SK-N-SH treated with all-trans-retinoic acid at 6 μM for 48 hours (cell line): ENCODE results near the gene PARVB.

Experiments
- ARNTL ChIP-seq: fragments of 450-650 bp; formaldehyde crosslinking; IDR thresholded peaks from 2 replicates; pipeline ENCODE4 v1.5.0; 2020; ENCODE audit warnings: low read depth, mild to moderate bottlenecking, moderate library complexity, borderline replicate concordance
- ESRRG ChIP-seq: fragments of 250-450 bp; sonication (Bioruptor Pico); IDR thresholded peaks from 2 replicates; pipeline ENCODE4 v1.6.1; 2021; ENCODE audit warnings: mild to moderate bottlenecking
- GLIS3 ChIP-seq: fragments of 250-450 bp; sonication (Bioruptor Pico); IDR thresholded peaks from 2 replicates; pipeline ENCODE4 v1.5.0; 2020; ENCODE audit warnings: mild to moderate bottlenecking, moderate library complexity
- RARB ChIP-seq: fragments of 250-450 bp; sonication (Bioruptor Pico); IDR thresholded peaks from 2 replicates; pipeline ENCODE4 v1.8.0; 2021; ENCODE audit warnings: mild to moderate bottlenecking, moderate library complexity
- SNAI2 ChIP-seq: fragments of 250-450 bp; sonication (Bioruptor Pico); IDR thresholded peaks from 2 replicates; pipeline ENCODE4 v1.5.0; 2020; ENCODE audit warnings: mild to moderate bottlenecking, moderate library complexity
- TSHZ2 ChIP-seq: fragments of 250-450 bp; sonication (Bioruptor Pico); IDR thresholded peaks from 2 replicates; pipeline ENCODE4 v1.5.0; 2020; ENCODE audit warnings: mild to moderate bottlenecking, moderate library complexity
- ZC3H10 ChIP-seq: fragments of 250-450 bp; sonication (Bioruptor Pico); IDR thresholded peaks from 2 replicates; pipeline ENCODE4 v1.5.1; 2021; ENCODE audit warnings: mild to moderate bottlenecking, moderate library complexity
- ZFP3 ChIP-seq: fragments of 250-450 bp; sonication (Bioruptor Pico); IDR thresholded peaks from 2 replicates; pipeline ENCODE4 v1.5.0; 2020; ENCODE audit warnings: mild to moderate bottlenecking, moderate library complexity
- ZNF70 ChIP-seq: fragments of 450-650 bp; formaldehyde crosslinking; IDR thresholded peaks from 2 replicates; pipeline ENCODE4 v1.5.0; 2020; ENCODE audit warnings: mild to moderate bottlenecking, moderate library complexity
- TF ChIP-seq, protein P1 (sequence below): fragments of 250-450 bp; sonication (Bioruptor Pico); IDR thresholded peaks from 2 replicates; pipeline ENCODE4 v1.8.0; 2020; ENCODE audit warnings: mild to moderate bottlenecking, moderate library complexity, borderline replicate concordance
- TF ChIP-seq, protein P2 (sequence below): fragments of 250-450 bp; sonication (Bioruptor Pico); IDR thresholded peaks from 2 replicates; pipeline ENCODE4 v1.5.1; 2021; ENCODE audit warnings: mild to moderate bottlenecking, moderate library complexity

DNA sequence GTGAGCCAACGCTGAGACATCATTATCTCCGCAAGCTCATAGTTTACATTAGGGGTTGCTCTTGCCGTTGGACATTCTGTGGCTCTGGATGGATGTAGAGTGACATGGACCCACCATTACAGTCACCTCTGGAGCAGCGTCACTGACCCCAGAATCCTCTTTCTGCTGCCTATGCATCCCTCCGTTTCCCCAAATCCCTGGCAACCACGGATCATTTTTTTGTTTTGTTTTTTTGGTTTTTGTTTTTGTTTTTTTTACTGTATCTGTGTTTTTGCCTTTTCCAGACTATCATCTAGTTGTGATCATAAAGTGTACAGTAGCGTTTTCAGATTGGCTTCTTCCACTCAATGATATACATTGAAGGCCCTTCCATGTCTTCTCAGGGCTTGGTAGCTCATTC, 4.0 kb downstream of the PARVB start:
- TF ChIP-seq ESRRG (CRISPR knock-in tag) (no peak), SNAI2 (CRISPR knock-in tag) (no peak), ZFP3 (CRISPR knock-in tag) (no peak), TSHZ2 (CRISPR knock-in tag) (no peak), RARB (CRISPR knock-in tag) (no peak), GLIS3 (CRISPR knock-in tag) (no peak), ZNF70 (no peak), ARNTL (CRISPR knock-in tag) (no peak), ZC3H10 (CRISPR knock-in tag) (no peak)
- TF ChIP-seq, protein P1, sequence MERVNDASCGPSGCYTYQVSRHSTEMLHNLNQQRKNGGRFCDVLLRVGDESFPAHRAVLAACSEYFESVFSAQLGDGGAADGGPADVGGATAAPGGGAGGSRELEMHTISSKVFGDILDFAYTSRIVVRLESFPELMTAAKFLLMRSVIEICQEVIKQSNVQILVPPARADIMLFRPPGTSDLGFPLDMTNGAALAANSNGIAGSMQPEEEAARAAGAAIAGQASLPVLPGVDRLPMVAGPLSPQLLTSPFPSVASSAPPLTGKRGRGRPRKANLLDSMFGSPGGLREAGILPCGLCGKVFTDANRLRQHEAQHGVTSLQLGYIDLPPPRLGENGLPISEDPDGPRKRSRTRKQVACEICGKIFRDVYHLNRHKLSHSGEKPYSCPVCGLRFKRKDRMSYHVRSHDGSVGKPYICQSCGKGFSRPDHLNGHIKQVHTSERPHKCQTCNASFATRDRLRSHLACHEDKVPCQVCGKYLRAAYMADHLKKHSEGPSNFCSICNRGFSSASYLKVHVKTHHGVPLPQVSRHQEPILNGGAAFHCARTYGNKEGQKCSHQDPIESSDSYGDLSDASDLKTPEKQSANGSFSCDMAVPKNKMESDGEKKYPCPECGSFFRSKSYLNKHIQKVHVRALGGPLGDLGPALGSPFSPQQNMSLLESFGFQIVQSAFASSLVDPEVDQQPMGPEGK = no peak
- TF ChIP-seq, protein P2, sequence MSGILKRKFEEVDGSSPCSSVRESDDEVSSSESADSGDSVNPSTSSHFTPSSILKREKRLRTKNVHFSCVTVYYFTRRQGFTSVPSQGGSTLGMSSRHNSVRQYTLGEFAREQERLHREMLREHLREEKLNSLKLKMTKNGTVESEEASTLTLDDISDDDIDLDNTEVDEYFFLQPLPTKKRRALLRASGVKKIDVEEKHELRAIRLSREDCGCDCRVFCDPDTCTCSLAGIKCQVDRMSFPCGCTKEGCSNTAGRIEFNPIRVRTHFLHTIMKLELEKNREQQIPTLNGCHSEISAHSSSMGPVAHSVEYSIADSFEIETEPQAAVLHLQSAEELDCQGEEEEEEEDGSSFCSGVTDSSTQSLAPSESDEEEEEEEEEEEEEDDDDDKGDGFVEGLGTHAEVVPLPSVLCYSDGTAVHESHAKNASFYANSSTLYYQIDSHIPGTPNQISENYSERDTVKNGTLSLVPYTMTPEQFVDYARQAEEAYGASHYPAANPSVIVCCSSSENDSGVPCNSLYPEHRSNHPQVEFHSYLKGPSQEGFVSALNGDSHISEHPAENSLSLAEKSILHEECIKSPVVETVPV (CRISPR knock-in tag) = no peak
